ENCODE data around the gene KANK4.

KANK4 gene

DNA sequence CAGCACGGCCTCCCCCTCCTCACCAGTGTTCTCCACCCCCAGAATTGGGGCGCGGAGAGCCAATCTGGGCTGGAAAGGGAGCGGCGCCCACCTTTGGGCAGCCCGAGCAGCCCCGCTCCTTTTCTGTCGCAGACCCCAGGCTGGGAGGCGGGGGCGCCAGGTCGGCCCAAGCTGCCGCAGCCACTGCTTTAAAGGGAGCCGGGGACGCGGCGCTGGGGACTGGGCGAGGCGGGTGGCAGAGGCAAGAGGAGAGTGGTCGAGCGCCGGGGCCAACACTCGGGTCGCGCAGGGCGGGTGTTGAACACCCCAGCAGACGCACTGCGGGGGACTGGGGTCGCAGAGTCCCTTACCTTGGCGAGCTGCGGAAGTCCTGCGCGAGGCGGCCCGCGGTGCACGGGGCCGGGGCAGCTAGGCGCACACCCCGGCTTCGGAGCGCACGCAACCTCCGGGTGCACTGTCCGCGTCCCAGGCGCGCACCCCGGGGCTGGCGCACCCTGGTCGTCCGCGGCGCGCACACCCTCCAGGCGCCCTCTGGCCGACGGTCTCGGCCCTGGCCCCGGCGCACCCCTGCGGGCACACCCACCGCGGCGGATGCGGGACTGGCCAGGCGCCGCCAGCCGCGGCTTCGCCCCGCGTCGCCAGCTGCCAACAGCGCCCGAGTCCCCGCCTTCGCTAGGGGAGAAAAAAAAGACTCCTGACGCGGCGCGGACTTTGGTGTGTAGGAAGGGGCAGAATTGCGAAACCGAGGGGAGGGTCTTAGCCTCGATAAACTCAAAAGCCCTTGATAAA lies at the start of gene KANK4:
KANK4 (minus strand) TSS at position 679 of the 789 bp plus-strand sequence. CDS start 37,870 bp downstream, outside the sequence.
- TF ChIP-seq, protein P1, sequence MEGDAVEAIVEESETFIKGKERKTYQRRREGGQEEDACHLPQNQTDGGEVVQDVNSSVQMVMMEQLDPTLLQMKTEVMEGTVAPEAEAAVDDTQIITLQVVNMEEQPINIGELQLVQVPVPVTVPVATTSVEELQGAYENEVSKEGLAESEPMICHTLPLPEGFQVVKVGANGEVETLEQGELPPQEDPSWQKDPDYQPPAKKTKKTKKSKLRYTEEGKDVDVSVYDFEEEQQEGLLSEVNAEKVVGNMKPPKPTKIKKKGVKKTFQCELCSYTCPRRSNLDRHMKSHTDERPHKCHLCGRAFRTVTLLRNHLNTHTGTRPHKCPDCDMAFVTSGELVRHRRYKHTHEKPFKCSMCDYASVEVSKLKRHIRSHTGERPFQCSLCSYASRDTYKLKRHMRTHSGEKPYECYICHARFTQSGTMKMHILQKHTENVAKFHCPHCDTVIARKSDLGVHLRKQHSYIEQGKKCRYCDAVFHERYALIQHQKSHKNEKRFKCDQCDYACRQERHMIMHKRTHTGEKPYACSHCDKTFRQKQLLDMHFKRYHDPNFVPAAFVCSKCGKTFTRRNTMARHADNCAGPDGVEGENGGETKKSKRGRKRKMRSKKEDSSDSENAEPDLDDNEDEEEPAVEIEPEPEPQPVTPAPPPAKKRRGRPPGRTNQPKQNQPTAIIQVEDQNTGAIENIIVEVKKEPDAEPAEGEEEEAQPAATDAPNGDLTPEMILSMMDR (IDR thresholded peaks at IDR 0.05; ENCODE audit: insufficient read depth, low read depth, low read length, missing control alignments): no peak
- no peak for DNase-seq (ENCODE audit: low read depth)
- H3K4me3 ChIP-seq (ENCODE audit: low read depth, low read length): no peak within 1 kb of the TSS

DNA sequence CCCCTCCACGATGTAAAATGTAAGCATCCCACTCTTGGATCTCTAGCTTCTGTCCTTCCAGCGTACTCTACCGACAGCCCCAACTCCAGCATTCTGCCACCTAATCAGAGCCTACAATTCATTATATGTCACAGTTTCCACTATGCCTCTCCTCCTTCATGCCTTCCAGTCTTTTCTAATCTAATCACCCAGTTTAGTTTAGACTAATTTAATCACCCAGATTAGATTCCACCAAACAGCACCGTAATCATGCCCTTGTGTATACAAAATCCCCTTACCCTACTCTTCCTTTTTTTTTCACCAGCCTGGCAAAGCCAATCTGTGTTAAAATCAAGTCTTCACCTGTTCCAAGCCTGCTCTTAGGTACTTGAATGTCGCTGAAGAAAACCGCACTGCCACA lies 49.8 kb upstream of the KANK4 start:
- TF ChIP-seq, protein P1 (IDR thresholded peaks at IDR 0.05; ENCODE audit: insufficient read depth, low read depth, low read length, missing control alignments): no peak
- DNase-seq (ENCODE audit: low read depth): no peak
- no peak overlapping the region for H3K4me3 ChIP-seq (ENCODE audit: low read depth, low read length)

DNA sequence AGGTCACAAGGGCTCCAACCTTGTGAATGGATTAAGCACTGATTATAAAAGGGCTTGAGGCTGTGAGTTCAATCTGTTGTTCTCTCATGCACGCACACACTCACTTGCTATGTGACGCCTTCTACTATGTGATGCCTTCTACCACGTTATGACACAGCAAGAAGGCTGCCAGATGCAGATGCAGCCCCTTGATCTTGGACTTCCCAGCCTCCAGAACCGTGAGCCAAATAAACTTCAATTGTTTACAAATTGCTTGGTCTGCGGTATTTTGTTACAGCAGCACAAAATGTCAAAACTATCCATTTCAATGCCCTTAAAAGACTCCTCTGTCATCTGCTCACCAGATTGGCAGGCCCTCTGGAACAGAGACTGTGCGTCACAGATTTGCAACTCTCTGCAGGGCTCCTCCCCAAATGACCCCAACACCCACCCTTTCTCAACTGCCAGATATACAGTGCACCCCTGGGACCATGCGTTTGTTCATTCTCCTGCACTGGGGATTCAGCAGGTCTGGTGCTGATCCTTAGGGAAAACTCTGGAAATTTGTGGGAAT lies 47.8 kb upstream of the KANK4 start:
- DNase-seq (ENCODE audit: low read depth): no peak
- no peak overlapping the region for H3K4me3 ChIP-seq (ENCODE audit: low read depth, low read length)
- TF ChIP-seq, protein P1 (IDR thresholded peaks at IDR 0.05; ENCODE audit: insufficient read depth, low read depth, low read length, missing control alignments): no peak

DNA sequence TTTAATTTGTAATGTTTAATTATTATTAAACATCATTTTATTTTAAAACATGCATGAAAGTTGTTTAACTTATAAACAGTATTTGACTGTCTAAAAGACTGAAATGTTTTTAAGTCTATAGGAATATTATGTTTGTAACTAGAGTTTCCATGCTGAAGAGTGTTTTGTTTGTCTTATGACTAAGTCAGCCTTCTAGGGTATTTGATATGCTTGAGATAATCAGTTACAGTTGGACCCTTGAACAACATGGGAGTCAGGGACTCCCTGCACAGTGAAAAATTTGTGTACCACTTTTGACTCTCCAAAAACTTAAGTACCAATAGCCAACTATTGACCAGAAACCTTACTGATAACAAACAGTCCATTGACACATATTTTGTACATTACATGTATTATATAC lies 45.5 kb upstream of the KANK4 start:
- H3K4me3 ChIP-seq (ENCODE audit: low read depth, low read length): no peak overlapping the region
- no peak for DNase-seq (ENCODE audit: low read depth)
- TF ChIP-seq, protein P1 (IDR thresholded peaks at IDR 0.05; ENCODE audit: insufficient read depth, low read depth, low read length, missing control alignments): no peak

DNA sequence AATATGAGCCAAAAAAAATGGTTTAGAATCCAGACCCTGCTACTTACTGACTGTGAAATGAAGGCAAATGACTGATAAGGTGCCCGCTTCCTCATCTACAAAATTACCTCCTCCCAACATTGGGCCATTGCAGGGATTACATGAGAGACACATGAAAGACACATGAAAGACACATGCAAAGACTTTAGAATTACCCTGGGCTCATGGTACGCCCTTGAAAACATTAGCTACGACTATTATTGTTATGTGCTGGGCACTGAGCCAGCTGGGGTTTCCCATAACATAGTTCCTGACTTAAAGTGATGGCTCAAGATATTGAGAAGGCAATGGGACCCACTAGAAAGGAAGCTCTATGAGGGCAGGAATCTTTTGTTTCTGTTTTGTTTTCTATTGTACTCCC lies 43.7 kb upstream of the KANK4 start:
- TF ChIP-seq, protein P1 (IDR thresholded peaks at IDR 0.05; ENCODE audit: insufficient read depth, low read depth, low read length, missing control alignments): no peak
- DNase-seq (ENCODE audit: low read depth): no peak
- H3K4me3 ChIP-seq (ENCODE audit: low read depth, low read length): no peak overlapping the region

DNA sequence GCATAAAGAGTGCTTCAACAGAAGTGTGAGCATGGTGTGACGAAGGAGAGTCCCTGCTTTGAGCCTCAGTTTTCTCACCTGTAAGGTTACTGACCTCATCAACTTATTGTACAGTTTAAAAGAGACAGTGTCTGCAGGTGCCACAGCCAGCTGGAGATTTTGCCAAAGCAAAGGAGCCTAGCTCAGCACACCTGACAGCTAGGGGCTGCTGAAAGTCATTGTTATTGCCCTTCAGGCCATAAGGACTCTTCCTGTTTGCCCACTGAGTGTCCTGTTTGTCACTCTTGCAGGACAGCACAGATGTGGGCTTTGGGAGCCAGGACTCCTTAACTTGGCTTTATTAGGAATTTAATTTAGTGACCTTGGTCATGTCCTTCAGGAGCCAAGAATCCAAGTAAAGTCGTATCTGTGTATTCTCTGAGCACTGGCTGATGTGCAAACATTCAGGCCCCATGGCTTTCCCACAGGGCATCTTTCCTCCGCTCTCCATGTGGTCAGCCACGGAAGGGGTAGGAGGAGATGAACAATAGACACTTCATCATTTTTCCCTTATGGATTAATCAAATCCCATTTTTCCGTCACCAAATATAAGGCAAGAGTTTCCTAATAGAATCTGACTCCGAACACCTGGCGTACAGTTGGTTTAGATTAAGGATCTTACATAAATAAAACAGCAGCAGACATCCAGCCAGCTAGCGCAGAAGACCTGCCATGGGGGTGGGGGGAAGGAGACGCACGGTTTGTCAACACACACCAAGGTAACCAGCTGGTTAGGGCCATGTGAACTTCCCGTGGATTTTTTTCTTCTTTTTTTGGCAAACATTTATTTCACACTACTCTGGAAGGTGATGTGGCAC lies 43.1 kb upstream of the KANK4 start:
- DNase-seq (ENCODE audit: low read depth): no peak
- H3K4me3 ChIP-seq (ENCODE audit: low read depth, low read length): no peak overlapping the region
- TF ChIP-seq, protein P1 (IDR thresholded peaks at IDR 0.05; ENCODE audit: insufficient read depth, low read depth, low read length, missing control alignments): no peak
